ENCODE measurements around the gene ANKIB1. TPM values are rescaled to one million over a fixed set of nuclear protein-coding genes. Genes with fewer than 3 reads are reported as not detected.

ANKIB1 gene
- total and polyA plus RNA-seq, 4 donors = 3.9 to 14.8 (median 8.4) TPM

DNA sequence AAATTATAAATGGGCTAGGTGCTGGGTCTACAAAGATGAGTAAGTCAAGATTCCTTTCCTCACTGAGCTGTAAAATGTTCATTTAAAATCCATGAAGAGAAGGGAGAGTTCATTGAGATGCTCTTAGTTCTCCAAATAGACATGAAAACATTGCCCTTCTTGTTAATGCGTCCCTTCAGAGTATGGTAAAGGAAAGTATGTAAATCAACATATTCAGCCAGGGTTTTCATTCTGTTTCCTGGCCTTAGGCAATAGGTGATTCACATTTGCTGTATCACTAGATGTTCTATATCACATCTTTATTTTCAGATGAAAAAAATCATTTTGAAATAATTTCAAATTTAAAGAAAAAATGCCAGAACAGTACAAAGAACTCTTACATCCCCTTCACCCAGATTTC lies 5.4 kb downstream of the ANKIB1 start:
- 92% methylated on average over 1 of the region's 1 CpG for WGBS
- no peak for DNase-seq (ENCODE audit: low spot score)
- H3K27me3 ChIP-seq (ENCODE audit: control insufficient read depth in 4 of 4, insufficient read depth in 4 of 4, low read length in 3 of 4) = no peaks in the 10 kb centered on the region
- H3K4me3 ChIP-seq (ENCODE audit: low read depth in 1 of 3, low read length in 3 of 3) = no peak overlapping the region
- H3K36me3 ChIP-seq (ENCODE audit: control insufficient read depth in 4 of 4, insufficient read depth in 3 of 4, low read depth in 1 of 4, low read length in 3 of 4) = no peaks in the 10 kb centered on the region
- TF ChIP-seq HNF4G (IDR thresholded peaks at IDR 0.05) (no peak), RXRA (IDR thresholded peaks at IDR 0.05) (no peak), TAF1 (conservative IDR thresholded peaks at IDR 0.05) (no peak), SP1 (IDR thresholded peaks at IDR 0.05) (no peak), EGR1 (IDR thresholded peaks at IDR 0.05; ENCODE audit: low read depth in 2 of 2) (no peak), JUND (IDR thresholded peaks at IDR 0.05) (no peak), NR2F2 (IDR thresholded peaks at IDR 0.05) (no peak), GABPA (IDR thresholded peaks at IDR 0.05 in 1 of 2, conservative IDR thresholded peaks at IDR 0.05 in 1 of 2) (no peak), YY1 (IDR thresholded peaks at IDR 0.05) (no peak), FOXA2 (IDR thresholded peaks at IDR 0.05) (no peak), HNF4A (conservative IDR thresholded peaks at IDR 0.05) (no peak)
- TF ChIP-seq, protein P1, sequence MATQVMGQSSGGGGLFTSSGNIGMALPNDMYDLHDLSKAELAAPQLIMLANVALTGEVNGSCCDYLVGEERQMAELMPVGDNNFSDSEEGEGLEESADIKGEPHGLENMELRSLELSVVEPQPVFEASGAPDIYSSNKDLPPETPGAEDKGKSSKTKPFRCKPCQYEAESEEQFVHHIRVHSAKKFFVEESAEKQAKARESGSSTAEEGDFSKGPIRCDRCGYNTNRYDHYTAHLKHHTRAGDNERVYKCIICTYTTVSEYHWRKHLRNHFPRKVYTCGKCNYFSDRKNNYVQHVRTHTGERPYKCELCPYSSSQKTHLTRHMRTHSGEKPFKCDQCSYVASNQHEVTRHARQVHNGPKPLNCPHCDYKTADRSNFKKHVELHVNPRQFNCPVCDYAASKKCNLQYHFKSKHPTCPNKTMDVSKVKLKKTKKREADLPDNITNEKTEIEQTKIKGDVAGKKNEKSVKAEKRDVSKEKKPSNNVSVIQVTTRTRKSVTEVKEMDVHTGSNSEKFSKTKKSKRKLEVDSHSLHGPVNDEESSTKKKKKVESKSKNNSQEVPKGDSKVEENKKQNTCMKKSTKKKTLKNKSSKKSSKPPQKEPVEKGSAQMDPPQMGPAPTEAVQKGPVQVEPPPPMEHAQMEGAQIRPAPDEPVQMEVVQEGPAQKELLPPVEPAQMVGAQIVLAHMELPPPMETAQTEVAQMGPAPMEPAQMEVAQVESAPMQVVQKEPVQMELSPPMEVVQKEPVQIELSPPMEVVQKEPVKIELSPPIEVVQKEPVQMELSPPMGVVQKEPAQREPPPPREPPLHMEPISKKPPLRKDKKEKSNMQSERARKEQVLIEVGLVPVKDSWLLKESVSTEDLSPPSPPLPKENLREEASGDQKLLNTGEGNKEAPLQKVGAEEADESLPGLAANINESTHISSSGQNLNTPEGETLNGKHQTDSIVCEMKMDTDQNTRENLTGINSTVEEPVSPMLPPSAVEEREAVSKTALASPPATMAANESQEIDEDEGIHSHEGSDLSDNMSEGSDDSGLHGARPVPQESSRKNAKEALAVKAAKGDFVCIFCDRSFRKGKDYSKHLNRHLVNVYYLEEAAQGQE (IDR thresholded peaks at IDR 0.05) = no peak
- TF ChIP-seq, protein P2, sequence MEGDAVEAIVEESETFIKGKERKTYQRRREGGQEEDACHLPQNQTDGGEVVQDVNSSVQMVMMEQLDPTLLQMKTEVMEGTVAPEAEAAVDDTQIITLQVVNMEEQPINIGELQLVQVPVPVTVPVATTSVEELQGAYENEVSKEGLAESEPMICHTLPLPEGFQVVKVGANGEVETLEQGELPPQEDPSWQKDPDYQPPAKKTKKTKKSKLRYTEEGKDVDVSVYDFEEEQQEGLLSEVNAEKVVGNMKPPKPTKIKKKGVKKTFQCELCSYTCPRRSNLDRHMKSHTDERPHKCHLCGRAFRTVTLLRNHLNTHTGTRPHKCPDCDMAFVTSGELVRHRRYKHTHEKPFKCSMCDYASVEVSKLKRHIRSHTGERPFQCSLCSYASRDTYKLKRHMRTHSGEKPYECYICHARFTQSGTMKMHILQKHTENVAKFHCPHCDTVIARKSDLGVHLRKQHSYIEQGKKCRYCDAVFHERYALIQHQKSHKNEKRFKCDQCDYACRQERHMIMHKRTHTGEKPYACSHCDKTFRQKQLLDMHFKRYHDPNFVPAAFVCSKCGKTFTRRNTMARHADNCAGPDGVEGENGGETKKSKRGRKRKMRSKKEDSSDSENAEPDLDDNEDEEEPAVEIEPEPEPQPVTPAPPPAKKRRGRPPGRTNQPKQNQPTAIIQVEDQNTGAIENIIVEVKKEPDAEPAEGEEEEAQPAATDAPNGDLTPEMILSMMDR (IDR thresholded peaks at IDR 0.05; ENCODE audit: low read depth, low read length, missing input control) = no peak
- TF ChIP-seq, protein P3, sequence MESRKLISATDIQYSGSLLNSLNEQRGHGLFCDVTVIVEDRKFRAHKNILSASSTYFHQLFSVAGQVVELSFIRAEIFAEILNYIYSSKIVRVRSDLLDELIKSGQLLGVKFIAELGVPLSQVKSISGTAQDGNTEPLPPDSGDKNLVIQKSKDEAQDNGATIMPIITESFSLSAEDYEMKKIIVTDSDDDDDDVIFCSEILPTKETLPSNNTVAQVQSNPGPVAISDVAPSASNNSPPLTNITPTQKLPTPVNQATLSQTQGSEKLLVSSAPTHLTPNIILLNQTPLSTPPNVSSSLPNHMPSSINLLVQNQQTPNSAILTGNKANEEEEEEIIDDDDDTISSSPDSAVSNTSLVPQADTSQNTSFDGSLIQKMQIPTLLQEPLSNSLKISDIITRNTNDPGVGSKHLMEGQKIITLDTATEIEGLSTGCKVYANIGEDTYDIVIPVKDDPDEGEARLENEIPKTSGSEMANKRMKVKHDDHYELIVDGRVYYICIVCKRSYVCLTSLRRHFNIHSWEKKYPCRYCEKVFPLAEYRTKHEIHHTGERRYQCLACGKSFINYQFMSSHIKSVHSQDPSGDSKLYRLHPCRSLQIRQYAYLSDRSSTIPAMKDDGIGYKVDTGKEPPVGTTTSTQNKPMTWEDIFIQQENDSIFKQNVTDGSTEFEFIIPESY (IDR thresholded peaks at IDR 0.05) = no peak
- TF ChIP-seq, protein P4, sequence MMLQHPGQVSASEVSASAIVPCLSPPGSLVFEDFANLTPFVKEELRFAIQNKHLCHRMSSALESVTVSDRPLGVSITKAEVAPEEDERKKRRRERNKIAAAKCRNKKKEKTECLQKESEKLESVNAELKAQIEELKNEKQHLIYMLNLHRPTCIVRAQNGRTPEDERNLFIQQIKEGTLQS (IDR thresholded peaks at IDR 0.05) = no peak
- TF ChIP-seq, protein P5, sequence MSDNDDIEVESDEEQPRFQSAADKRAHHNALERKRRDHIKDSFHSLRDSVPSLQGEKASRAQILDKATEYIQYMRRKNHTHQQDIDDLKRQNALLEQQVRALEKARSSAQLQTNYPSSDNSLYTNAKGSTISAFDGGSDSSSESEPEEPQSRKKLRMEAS (IDR thresholded peaks at IDR 0.05) = no peak
- no peaks in the 10 kb centered on the region for H3K9me3 ChIP-seq (ENCODE audit: control insufficient read depth in 4 of 4, low read length in 3 of 4)
- no peak overlapping the region for H3K9ac ChIP-seq (ENCODE audit: low read depth in 1 of 2, low read length in 2 of 2)
- H3K27ac ChIP-seq (ENCODE audit: low read depth in 1 of 2, low read length in 2 of 2) = no peak overlapping the region
- peaks cover 0 to 19% (median 16%) of the 10 kb centered on the region in 4 donors for H3K4me1 ChIP-seq (ENCODE audit: control insufficient read depth in 4 of 4, insufficient read depth in 4 of 4, low read length in 3 of 4)

DNA sequence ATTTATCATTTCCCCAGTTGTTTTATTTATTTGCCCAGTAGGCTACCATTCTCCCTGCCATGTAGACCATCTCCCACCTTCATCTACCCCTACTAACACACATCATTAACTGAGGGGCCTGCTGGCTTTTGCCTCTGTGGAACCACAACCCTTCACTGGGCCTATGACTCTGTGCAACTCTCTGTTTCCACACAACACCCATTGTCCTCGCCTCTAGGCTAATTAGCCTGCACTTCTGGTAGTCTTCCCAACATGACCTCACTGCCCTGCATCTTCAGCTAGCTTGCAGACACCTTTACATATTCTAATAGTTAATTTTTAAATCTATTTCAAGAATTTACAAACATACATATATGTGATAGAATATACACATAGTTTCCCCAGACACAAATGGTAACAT lies 7.5 kb downstream of the ANKIB1 start:
- H3K36me3 ChIP-seq (ENCODE audit: control insufficient read depth in 4 of 4, insufficient read depth in 3 of 4, low read depth in 1 of 4, low read length in 3 of 4) = no peaks in the 10 kb centered on the region
- DNase-seq (ENCODE audit: low spot score) = no peak
- TF ChIP-seq HNF4G (IDR thresholded peaks at IDR 0.05) (no peak), FOXA1 (IDR thresholded peaks at IDR 0.05) (no peak), NR2F2 (IDR thresholded peaks at IDR 0.05) (no peak), SP1 (IDR thresholded peaks at IDR 0.05) (no peak), FOXA2 (IDR thresholded peaks at IDR 0.05) (no peak), GABPA (IDR thresholded peaks at IDR 0.05 in 1 of 2, conservative IDR thresholded peaks at IDR 0.05 in 1 of 2) (no peak)
- TF ChIP-seq, protein P4 (IDR thresholded peaks at IDR 0.05) = no peak
- TF ChIP-seq, protein P3 (IDR thresholded peaks at IDR 0.05) = no peak
- TF ChIP-seq, protein P2 (IDR thresholded peaks at IDR 0.05; ENCODE audit: low read depth, low read length, missing input control) = no peak
- H3K27ac ChIP-seq (ENCODE audit: low read depth in 1 of 2, low read length in 2 of 2) = no peak overlapping the region
- WGBS = 95% methylated on average over 1 of the region's 1 CpG
- no peaks in the 10 kb centered on the region for H3K9me3 ChIP-seq (ENCODE audit: control insufficient read depth in 4 of 4, low read length in 3 of 4)
- H3K4me1 ChIP-seq (ENCODE audit: control insufficient read depth in 4 of 4, insufficient read depth in 4 of 4, low read length in 3 of 4) = no peaks in the 10 kb centered on the region
- no peak overlapping the region for H3K9ac ChIP-seq (ENCODE audit: low read depth in 1 of 2, low read length in 2 of 2)
- no peaks in the 10 kb centered on the region for H3K27me3 ChIP-seq (ENCODE audit: control insufficient read depth in 4 of 4, insufficient read depth in 4 of 4, low read length in 3 of 4)
- H3K4me3 ChIP-seq (ENCODE audit: low read depth in 1 of 3, low read length in 3 of 3) = no peak overlapping the region
